ENCODE results near the gene BORCS5.

GRCh38 chr12:12482959-12483358 is 126.1 kb downstream of the BORCS5 start:
- TF ChIP-seq POLR2AphosphoS5 (IDR thresholded peaks at IDR 0.05; ENCODE audit: low read depth, low read length), result no peak
- no peak for TF ChIP-seq CTCF (IDR thresholded peaks at IDR 0.05)
- no peak for TF ChIP-seq REST (IDR thresholded peaks at IDR 0.05; ENCODE audit: insufficient read depth in 1 of 2, low read depth in 2 of 2, low read length in 1 of 2)
- TF ChIP-seq SIN3A (IDR thresholded peaks at IDR 0.05; ENCODE audit: borderline replicate concordance, insufficient read depth, low read depth, low read length), result no peak

Data from Panc1 (cell line).